ENCODE data around the gene SMIM13.

SMIM13 gene

GRCh38 chr6:11123978-11124377 lies 30.3 kb downstream of the SMIM13 start:
- DNase-seq (ENCODE audit: low read depth), result no peak

DNA sequence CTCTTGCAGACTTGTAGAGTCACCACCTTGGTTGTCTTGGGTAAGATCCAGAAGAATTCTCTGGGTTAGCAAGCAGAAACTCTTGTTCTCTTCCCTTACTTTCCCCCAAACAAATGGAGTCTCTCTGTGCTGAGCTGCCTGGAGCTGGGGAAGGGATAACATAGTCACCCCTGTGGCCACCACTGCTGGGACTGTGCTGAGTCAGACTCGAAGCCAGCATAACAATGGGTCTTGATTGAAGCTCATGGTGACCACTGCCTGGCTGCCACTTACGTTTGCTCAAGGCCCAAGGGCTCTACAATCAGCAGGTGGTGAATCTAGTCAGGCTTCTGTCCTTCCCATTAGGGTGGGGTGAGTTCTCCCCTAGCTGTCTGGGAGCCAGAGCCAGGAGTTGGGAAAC lies 33.2 kb downstream of the SMIM13 start:
- DNase-seq (ENCODE audit: low read depth), result no peak

GRCh38 chr6:11128608-11129007 lies 35.0 kb downstream of the SMIM13 start:
- DNase-seq (ENCODE audit: low read depth), result no peak

GRCh38 chr6:11129908-11130565 lies 36.4 kb downstream of the SMIM13 start:
- no peak for DNase-seq (ENCODE audit: low read depth)

GRCh38 chr6:11130605-11131004 lies 37.0 kb downstream of the SMIM13 start:
- no peak for DNase-seq (ENCODE audit: low read depth)

DNA sequence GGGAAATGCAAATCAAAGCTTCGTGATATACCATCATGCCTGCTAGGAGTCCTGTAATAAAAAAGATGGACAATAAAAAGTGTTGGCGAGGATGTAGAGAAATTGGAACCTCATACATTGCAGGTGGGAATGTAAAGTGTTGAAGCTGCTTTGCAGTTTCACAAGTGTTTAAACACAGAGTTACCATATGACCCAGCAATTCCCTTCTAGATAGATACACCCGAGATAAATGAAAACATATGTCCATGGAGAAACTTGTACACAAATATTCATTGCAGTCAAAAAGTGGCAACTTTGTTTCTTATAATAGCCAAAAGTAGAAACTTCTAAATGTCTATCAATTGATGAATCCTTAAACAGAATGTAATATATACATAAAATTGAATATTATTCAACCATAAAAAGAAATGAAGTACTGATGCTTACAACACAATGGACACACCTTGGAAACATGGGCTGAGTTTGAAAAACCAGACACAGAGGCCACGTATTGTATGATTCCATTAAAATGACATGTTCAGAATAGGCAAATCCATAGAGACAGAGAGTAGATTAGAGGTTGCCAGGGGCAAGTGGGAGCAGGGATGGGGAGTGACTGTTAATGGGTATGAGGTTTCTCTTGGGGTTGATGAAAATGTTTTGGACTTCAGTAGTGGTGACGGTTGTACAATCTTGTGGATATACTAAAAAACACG lies 38.7 kb downstream of the SMIM13 start:
- no peak for DNase-seq (ENCODE audit: low read depth)

- DNase-seq (ENCODE audit: low read depth), result no peak
These were observed 39.6 kb downstream of the SMIM13 start for GRCh38 chr6:11133281-11133680.

DNA sequence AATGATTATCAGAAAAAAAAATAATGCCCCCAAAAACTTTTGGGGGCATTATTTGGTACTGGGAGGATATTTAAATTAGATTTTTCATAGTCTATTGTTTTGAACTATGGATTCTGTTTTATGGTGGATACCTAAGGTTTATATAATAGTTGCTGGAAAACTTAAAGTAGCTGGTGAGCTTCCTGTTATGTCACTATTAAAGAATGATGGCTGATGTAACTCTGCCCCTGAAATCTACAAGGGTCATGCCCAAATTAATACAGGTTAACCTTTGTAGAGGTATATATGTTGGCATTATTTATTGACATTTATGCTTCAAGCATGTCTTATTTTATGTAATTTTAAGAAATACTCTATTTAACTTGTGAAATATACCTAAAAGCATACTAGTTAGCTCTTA lies 43.2 kb downstream of the SMIM13 start:
- no peak for DNase-seq (ENCODE audit: low read depth)

DNA sequence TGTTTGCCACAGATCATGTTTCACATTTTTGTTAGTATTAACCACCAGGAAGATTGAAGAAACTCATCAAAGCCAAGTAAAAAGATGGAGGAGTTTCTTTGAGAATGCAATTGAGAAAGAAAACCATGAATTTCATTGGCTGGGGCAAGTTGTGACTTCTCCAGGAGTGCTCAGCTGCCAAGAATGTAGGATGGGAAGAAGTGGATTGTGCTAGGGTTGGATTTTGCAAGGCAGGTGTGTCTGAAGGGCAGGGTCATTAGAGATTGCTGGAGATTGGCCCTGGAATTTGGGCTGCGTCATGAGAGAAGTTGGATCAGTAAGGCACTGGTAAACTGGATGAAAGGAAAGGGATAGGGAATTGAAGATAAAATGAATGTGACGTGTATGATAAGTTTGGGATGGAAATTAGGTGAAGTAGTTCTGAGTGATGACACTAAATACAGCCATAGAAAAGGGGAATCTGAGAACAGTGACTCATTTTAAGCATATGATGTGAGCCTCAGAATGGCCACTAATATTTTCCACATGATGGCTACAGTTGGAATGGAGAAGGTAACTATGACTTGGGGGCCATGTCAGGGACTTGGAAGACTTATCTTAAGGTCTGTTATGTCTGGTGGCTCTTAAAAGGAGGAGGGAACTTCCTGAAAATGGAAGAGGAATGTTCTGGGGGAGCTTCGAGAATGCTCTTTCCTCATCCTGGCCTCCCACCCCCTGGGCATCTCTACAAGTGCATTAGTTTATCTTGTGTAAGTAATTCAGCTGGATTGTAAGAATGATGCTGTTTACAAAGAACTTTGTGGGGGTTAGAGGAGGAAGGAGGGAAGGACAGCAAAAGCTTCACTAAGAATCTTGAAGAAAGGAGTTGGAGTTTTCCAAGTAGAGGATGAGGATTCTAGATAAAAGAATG lies 45.7 kb downstream of the SMIM13 start:
- DNase-seq (ENCODE audit: low read depth), result no peak

- no peak for DNase-seq (ENCODE audit: low read depth)
These were observed 46.4 kb downstream of the SMIM13 start for GRCh38 chr6:11140056-11140455.

DNA sequence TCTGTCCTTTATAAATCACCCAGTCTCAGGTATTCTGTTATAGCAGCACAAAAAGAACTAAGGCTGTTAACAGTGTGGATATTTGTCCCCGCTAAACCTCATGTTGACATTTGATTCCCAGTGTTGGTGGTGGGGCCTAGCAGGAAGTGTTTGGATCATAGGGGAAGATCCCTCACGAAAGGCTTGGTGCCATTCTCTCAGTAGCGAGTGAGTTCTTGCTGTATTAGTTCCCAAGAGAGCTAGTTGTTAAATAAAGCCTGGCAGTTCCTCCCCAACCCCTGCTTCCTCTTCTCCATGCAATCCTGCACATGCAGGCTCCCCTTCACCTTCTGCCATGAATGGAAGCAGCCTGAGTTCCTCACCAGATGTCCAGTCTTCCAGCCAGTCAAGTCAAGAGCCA lies 47.7 kb downstream of the SMIM13 start:
- no peak for DNase-seq (ENCODE audit: low read depth)

DNA sequence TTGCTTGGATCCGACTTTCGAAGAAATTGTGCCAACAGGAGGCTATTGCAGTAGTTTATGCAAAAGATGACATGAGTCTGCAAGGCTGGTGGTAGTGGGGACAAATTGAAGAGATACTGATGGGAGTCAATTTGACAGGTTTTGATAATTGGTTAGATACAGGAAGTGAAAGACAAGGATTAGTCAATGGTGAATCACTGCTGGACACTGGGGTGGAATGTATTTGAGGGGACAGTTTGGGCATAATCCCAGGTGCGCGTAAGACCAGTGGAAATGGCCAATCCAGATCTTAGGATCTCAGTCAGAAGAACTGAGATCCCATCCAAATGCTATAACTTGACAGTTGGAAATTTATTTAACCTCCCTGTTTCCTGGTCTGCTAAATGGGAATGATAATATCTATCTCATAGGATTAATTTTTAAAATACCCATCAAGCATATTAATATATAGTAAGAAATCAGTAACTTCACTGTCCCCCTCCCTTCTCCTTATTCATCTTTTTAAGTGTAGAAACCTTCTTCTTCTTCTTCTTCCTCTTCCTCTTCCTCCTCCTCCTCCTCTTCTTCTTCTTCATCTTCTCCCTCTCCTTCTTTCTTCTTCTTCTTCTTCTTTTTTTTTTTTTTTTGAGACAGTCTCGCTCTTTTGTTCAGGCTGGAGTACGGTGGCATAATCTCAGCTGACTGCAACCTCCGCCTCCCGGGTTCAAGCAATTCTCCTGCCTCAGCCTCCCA lies 48.8 kb downstream of the SMIM13 start:
- DNase-seq (ENCODE audit: low read depth), result no peak

DNA sequence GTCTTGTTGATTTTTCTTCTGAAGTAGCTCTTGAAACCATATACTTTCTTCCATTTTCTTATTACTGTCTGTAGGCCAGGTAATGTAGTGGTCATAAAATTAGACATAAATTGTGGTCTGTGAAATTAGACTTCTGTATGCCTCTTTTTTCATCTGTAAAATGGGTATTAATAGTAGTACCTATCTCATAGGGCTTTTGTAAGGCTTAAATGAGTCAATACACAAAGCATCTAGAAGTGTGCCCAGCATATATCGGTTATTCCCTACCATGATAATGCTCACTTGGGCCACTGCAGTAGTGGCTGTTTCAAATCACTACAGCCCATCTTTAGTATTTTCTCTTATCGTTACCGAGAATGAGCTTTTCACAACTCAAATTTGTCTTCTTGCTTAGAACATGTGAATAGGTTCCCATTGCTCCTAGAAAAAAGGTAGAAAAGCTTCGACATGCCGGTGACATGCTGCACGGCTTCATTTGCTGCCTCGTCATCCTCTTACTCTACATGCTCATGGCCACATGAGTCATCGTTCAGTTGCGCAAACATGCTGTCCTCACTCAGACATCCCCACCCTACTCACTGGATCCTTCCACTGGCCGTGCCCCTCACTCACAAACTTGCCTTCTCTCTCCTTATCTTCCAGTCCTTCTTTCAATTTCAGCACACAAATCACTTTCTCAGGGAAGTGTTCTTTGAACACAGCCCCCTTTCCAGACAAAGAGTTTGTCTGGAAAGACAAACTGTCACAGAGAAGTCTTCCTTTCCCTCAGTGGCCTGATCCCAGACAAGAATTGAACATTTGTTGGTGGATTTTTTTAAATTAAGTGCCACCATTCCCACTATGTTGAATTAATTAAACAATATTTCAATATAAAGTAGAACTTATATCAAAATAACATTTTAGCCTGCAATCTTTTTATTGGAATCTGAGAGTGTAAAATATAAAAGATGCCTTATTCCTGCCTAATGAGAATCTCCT lies 50.0 kb downstream of the SMIM13 start:
- DNase-seq (ENCODE audit: low read depth), result no peak

DNA sequence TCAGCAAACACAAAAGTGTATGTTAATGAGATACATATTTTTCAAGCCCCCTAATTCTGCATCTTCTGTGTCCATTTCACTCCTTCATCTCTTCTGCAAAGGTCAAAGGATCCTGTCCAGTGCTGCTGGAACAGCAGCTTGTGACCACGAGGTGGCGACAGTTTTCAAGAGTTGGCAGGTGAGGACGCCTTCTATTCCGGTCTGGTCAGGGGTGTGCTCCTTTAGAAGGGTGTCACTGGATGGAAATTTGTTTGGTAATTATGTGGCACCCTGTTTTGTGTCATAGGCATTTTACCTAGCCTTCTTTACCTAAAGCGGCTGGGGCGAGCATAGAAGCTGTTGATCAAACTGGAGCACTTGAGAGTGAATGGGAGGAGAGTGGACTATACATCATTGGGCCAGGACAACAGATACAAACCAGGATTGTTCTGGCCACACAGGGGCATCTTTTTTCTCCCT lies 50.8 kb downstream of the SMIM13 start:
- peak; percentile 30 for DNase-seq (ENCODE audit: low read depth)

DNA sequence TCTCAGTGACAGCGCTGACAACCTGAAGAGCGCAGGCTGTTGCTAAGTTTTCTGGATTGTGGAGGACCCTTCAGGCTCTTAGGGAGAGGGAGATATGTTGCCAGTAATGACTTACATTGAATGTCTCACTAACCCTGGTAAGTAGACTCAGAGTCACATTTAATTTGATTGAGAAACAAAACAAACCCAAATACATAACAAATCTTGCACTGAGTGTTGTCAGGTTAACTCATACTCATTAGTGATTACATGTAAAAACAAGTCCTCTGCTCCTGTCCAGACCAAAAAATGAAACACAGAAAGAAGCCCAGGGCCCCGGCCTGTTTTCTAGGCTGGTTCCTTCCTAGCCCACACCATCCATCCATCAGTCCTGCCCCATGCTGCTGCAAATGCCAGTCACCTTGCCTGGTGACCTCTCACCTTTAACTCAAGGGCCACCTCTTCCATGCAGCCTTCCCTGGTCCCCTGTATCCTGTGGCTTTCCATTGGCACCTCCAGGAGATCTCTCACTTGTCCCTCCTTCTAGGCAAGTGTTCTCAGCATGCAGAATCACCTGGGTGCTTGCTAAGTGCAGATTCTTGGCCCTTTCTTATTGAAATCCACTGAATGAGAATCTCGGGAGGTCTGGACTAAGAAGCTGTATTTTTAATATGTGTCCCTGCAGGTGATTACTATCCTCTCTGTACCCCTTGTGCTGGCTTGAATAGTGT lies 52.6 kb downstream of the SMIM13 start:
- no peak for DNase-seq (ENCODE audit: low read depth)

DNA sequence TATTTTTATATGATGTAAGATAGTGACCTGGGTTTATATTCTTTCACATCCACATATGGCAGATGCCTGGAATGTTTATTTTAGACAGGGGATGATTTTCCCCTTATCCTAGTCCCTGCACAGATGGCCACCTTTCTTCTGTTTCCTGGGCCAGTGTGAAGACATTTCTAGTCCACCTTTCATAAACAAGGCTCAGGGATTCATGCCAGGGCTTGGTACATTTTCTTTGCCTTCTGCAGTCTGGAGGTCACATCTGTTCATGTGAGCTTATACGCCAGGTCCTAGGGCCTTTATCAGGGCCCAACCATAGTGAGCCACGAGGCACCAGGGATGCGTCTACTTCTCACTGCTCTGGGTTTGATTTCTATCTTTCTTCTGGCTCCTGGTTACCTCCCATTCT lies 55.9 kb downstream of the SMIM13 start:
- DNase-seq (ENCODE audit: low read depth), result no peak

GRCh38 chr6:11151488-11151887 lies 57.9 kb downstream of the SMIM13 start:
- DNase-seq (ENCODE audit: low read depth), result no peak

GRCh38 chr6:11152581-11152980 lies 58.9 kb downstream of the SMIM13 start:
- no peak for DNase-seq (ENCODE audit: low read depth)

DNA sequence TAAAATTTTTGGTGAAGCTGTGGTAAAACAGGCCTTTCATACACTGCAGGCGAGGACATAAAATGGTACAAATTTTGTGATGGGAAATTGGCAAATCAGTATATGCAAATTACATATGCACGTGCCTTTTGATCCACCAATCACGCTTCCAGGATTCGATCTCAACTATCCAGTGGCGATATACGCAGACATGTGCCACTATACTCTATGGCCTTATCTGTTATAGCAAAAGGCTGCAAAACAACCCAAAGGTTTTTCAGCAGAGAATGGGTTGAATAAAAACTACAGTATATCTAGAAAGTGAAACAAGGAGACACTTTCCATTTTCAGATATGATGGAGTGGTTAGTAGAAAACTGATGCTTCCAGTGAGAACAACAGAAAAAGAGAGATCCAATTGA lies 59.8 kb downstream of the SMIM13 start:
- no peak for DNase-seq (ENCODE audit: low read depth)

GRCh38 chr6:11155589-11155988 lies 62.0 kb downstream of the SMIM13 start:
- no peak for DNase-seq (ENCODE audit: low read depth)

Measured in T-helper 22 cell (primary cell).